ENCODE measurements around the gene NOD1. TPM values are rescaled to one million over a fixed set of nuclear protein-coding genes. Genes with fewer than 3 reads are reported as not detected.

The NOD1 gene
- polyA plus RNA-seq, 2 of the 4 experiments (the other 2 are of a cell fraction): 4.8 to 6.5 TPM

DNA sequence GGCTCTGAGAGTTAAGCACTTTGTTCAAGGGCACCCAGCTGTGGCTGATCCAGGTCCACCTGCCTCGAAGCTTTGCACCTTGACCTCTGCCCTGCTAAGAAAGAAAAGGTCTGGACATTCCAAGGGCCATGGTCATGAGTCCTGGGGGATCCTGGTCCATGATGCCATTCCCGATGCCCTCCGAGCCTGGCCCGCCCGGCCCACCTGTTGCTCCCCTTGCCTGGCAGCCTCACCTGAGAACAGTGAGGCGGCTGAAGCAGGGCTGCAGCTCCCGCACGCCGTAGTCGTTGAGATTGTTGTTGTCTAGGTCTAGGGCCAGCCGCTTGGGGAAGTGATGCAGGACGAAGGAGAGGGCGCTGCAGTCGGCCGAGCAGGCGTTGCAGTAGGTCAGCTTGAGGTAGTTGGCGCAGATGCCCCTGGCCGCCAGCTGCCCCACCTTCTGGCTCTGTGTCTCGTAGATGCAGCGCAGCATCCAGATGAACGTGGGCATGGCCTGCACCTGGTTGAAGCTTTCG, 27.5 kb downstream of the NOD1 start:
- H3K4me1 ChIP-seq: peaks cover 4% of the 10 kb centered on the region; the same call in 1 of the 3 replicates
- CTCF ChIA-PET: interaction anchor here (1.2 to 2.5 kb wide), 3 partner anchors 18 to 175 kb away, joined by 3 to 7 read pairs (median 6); no protein-coding TSS in a partner anchor
- H3K9me3 ChIP-seq: no peaks in the 10 kb centered on the region
- TF ChIP-seq NPAS2 (CRISPR knock-in tag; IDR thresholded peaks at IDR 0.05; ENCODE audit: borderline replicate concordance) (no peak), ZFP36 (IDR thresholded peaks at IDR 0.05; ENCODE audit: borderline replicate concordance, partially characterized antibody) (no peak), RCOR1 (IDR thresholded peaks at IDR 0.05; ENCODE audit: low read depth, low read length) (no peak), RNF2 (IDR thresholded peaks at IDR 0.05; ENCODE audit: borderline replicate concordance, low read depth) (no peak), NR3C1 (IDR thresholded peaks at IDR 0.05) (no peak), RARB (CRISPR knock-in tag; IDR thresholded peaks at IDR 0.05) (no peak), HEYL (CRISPR knock-in tag; IDR thresholded peaks at IDR 0.05) (no peak), JUN (IDR thresholded peaks at IDR 0.05) (no peak), HOXA7 (CRISPR knock-in tag; IDR thresholded peaks at IDR 0.05) (no peak), SMC3 (IDR thresholded peaks at IDR 0.05) (no peak), TP53 (CRISPR knock-in tag; IDR thresholded peaks at IDR 0.05) (no peak), HOXB13 (CRISPR knock-in tag; IDR thresholded peaks at IDR 0.05; ENCODE audit: low read depth) (no peak), RFX5 (IDR thresholded peaks at IDR 0.05) (no peak), SREBF2 (IDR thresholded peaks at IDR 0.05) (no peak)
- TF ChIP-seq, protein P1, sequence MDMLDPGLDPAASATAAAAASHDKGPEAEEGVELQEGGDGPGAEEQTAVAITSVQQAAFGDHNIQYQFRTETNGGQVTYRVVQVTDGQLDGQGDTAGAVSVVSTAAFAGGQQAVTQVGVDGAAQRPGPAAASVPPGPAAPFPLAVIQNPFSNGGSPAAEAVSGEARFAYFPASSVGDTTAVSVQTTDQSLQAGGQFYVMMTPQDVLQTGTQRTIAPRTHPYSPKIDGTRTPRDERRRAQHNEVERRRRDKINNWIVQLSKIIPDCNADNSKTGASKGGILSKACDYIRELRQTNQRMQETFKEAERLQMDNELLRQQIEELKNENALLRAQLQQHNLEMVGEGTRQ (IDR thresholded peaks at IDR 0.05): no peak
- H3K4me2 ChIP-seq: no peak overlapping the region
- 94% methylated on average over 22 of the region's 22 CpGs for WGBS (ENCODE audit: missing lambda C conversion rate)
- H3K4me3 ChIP-seq: no peak overlapping the region
- ATAC-seq (no peak), DNase-seq (ENCODE audit: low read depth in 1 of 2, low spot score in 1 of 2) (no peak), FAIRE-seq (no peak)
- H3K27ac ChIP-seq: no peak overlapping the region
- POLR2A ChIA-PET: no interaction called here

DNA sequence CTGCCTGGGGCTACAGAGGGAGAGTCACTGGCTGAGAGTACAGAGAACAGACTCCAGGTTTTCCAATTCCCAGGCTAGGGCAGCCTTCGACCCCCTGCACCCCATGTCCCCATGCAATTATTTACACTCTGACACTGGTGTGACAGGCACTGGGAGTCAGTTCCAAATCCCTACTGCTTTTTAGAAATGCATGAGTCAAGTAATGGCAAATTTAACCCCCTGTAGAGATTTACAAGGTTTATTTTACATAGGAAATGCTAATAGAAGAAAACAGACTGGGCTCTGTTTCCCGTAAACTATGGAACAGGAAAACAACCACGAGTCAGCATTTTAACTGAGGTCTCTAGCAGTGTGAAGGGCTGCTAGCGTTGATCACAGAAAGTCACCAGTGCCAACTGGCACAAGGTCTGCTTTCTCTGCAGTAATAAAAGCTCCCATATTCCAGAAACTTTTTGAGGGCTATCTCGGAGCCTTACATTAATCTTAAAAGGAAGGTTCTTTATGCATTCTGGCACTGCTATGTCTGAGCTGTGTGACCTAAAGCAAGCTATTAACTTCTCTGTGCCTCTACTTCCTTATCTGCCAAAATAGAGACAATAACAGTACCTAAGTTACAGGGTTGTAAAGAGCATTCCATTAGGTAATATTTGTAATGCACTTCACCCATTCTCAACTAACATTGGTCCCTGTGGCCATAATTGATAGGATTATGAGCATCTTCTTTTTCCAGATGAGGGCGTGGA, 28.2 kb downstream of the NOD1 start:
- CTCF ChIA-PET: interaction anchor here (1.2 to 2.5 kb wide), 3 partner anchors 19 to 175 kb away, joined by 3 to 7 read pairs (median 6); no protein-coding TSS in a partner anchor

GRCh38 chr7:30448461-30449189, 30.0 kb downstream of the NOD1 start:
- ATAC-seq (no peak), DNase-seq (ENCODE audit: low read depth in 1 of 2, low spot score in 1 of 2) (no peak), FAIRE-seq (no peak)
- H3K4me2 ChIP-seq: no peak overlapping the region
- ChIA-PET CTCF (interaction anchor here (1.3 to 1.5 kb wide), 2 partner anchors 116 to 284 kb away, joined by 5 read pairs; no protein-coding TSS in a partner anchor), POLR2A (no interaction called here)
- WGBS (ENCODE audit: missing lambda C conversion rate): 87% methylated on average over 8 of the region's 10 CpGs
- H3K4me1 ChIP-seq: peaks cover 4% of the 10 kb centered on the region; the same call in 1 of the 3 replicates
- TF ChIP-seq RNF2 (IDR thresholded peaks at IDR 0.05; ENCODE audit: borderline replicate concordance, low read depth): no peak
- no peak for TF ChIP-seq SREBF2 (IDR thresholded peaks at IDR 0.05)
- TF ChIP-seq TP53 (CRISPR knock-in tag; IDR thresholded peaks at IDR 0.05): no peak
- no peak for TF ChIP-seq KDM1A (IDR thresholded peaks at IDR 0.05; ENCODE audit: low read depth)
- TF ChIP-seq, protein P2, sequence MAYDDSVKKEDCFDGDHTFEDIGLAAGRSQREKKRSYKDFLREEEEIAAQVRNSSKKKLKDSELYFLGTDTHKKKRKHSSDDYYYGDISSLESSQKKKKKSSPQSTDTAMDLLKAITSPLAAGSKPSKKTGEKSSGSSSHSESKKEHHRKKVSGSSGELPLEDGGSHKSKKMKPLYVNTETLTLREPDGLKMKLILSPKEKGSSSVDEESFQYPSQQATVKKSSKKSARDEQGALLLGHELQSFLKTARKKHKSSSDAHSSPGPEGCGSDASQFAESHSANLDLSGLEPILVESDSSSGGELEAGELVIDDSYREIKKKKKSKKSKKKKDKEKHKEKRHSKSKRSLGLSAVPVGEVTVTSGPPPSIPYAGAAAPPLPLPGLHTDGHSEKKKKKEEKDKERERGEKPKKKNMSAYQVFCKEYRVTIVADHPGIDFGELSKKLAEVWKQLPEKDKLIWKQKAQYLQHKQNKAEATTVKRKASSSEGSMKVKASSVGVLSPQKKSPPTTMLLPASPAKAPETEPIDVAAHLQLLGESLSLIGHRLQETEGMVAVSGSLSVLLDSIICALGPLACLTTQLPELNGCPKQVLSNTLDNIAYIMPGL (CRISPR knock-in tag; IDR thresholded peaks at IDR 0.05; ENCODE audit: borderline replicate concordance): no peak
- H3K4me3 ChIP-seq: no peak overlapping the region
- no peaks in the 10 kb centered on the region for H3K9me3 ChIP-seq
- H3K27ac ChIP-seq: no peak overlapping the region

More for the DNA sequence above, 28.2 kb downstream of the NOD1 start:
- FAIRE-seq (no peak), DNase-seq (ENCODE audit: low read depth in 1 of 2, low spot score in 1 of 2) (no peak), ATAC-seq (no peak)
- H3K4me3 ChIP-seq: no peak overlapping the region
- no peak overlapping the region for H3K4me2 ChIP-seq
- WGBS (ENCODE audit: missing lambda C conversion rate): 79% methylated on average over 6 of the region's 6 CpGs
- H3K4me1 ChIP-seq: peaks cover 4% of the 10 kb centered on the region; the same call in 1 of the 3 replicates
- H3K9me3 ChIP-seq: no peaks in the 10 kb centered on the region
- POLR2A ChIA-PET: no interaction called here
- H3K27ac ChIP-seq: no peak overlapping the region
- TF ChIP-seq JUNB (IDR thresholded peaks at IDR 0.05) (no peak), MAFK (IDR thresholded peaks at IDR 0.05; ENCODE audit: partially characterized antibody) (peak; percentile 85)

Data from A549 (cell line).